ENCODE data around the gene BTBD17.

BTBD17 gene

DNA sequence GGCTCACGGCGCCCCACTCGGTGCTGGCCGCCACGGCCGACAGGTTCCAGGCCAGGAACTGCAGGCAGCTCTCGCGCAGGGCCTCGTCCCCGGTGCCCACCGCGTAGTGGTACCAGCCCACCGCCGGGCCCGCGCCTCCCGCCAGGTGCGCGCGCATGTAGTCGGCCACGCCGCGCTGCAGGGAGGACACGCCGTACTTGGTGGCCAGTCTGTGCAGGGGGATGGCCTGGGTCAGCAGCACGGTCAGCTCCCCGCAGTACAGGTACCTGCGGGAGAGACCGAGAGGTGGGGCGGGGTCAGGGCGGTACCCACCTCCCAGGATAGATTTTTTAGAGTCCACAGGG lies 4.2 kb downstream of the BTBD17 start:
- DNase-seq: no peak

DNA sequence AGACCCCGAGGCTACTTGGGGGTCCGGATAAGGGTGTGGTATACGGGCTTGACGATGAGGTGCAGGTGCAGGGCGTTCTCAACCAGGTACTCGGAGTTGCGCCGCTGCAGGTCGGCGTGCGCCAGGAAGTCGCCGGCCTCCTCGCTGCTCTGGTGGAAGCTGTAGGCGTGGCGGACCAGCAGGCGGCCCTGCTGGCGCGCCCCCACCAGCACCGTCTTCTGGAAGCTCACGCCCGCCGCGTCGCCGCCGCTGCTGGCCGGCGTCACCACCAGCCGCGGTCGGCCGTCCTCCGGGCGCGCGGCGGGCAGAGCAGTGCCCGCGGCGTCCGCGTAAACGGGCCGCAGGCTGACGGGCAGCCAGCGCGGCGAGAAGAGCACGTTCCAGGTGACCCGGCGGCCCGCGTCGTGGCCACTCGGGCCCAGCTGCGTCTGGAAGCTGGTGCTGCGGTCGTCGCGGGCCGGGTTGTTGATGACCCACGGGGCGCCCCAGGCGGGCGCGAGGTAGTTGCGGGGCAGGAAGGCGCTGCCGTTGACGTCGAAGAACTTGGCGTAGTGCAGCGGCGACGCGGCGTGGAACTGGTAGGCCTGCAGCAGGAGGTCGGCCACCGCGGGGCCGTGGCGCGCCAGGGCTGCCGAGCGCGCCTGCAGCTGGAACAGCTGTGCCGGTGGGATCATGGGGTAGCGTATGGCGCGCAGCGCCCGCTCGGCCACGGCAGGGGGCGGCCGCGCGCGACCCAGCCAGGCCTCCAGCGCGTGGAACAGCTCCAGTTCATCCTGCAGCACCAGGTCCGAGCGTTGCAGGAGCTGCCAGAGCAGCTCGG lies 4.8 kb downstream of the BTBD17 start:
- DNase-seq: no peak

DNA sequence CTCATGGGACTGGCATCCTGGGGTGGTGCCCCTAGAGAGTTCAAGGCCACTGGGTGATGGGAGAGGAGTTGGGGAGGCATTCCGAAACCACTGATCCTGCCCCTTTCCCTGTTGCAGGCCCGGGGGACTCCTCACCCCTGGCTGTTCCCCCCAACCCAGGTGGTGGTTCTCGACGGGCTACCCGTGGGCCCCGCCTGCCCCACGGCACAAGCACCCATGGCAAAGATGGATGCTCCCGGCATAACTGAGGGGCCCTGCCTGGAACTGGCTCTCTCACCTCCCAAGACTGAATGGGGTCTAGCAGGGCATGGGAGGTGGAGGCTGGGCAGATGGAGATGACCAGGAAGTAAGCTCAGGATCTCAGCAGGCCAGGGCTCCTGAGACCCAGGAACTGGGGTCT lies 6.6 kb downstream of the BTBD17 start:
- no peak for DNase-seq

DNA sequence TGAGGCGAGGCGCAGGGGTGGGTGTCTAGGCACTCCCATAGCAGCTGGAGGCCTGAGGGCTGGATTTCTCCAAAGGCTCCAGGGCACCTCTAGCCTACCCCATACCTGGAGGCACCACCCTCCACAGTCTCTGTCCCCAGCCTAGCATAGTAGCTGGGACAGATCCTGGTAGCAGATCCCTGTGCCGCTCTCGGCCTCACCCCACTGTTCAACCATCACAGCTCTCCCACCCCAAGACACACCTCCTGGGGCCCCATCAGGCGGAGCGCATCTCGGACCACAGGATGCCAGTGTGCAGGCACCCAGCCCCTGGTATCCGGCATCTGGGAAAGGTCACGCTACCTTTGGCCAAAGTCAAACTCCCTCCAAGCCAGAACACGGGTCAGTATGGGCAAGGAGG lies 7.1 kb downstream of the BTBD17 start:
- DNase-seq: no peak

DNA sequence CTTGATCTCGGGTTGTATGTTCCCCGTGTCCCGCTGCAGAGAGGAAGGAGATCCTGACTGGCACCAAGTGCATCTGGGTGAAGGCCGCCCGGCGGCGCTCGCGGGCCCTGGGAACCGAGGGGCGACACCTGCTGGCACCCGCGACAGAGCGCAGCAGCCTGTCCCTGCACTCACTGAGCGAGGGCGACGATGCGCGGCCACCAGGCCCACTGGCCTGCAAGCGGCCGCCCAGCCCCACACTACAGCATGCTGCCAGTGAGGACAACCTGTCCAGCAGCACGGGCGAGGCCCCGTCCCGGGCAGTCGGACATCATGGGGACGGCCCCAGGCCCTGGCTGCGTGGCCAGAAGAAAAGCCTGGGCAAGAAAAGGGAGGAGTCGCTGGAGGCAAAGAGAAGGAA lies 7.5 kb downstream of the BTBD17 start:
- DNase-seq: peak in 1 of 2 experiments; percentile 81

DNA sequence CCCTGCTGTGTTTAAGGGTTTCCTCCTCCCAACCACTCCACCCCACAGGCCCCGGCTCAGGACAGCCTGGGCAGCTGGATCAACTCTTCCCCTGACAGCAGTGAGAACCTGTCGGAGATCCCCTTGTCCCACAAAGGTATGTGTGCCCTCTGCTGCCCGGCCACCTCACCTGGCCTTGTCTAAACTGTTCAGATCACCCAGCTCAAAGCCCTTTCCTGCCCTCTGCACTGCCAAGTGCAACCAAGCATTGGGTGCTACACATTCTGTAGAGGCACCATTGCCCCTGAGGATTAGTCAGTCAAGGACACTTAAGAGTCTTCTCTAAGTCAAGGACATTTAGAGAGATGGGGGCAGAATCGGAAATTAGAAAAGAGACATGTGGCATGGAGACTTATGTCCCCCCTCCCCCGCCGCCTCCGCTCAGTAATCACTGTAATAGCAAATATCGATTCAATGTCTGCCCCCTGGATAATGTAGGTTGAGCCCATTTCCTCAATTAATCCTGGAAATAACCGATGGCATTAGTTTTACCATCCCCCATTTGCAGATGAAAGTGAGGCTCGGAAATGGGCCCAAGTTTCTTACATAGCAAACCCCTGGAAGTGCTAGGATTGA lies 8.1 kb downstream of the BTBD17 start:
- peak; percentile 97 to 99 for DNase-seq

DNA sequence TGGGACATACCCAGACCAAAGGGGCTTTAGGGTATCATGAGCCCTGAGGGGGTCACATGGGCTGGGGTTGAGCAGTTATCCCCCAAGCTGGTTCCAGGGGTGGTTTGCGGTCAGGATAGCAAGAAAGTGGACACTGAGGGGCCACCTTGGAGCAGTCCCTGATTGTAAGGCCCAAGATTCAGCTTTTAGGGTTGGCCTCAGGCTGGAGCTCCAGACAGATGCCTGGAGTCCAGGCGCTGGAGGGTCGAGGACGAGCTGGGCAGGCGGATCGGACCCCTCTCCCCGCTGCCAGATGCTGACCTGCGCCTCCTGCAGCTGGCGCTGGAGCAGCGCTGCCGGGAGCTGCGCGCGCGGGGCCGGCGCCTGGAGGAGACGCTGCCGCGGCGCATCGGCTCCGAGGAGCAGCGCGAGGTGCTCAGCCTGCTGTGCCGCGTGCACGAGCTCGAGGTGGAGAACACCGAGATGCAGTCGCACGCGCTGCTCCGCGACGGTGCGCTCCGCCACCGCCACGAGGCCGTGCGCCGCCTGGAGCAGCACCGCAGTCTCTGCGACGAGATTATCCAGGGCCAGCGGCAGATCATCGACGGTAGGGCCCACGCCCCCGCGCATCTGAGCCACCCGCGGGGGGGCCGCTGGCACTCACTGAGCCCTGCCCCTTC lies 10.0 kb downstream of the BTBD17 start:
- DNase-seq: no peak

DNA sequence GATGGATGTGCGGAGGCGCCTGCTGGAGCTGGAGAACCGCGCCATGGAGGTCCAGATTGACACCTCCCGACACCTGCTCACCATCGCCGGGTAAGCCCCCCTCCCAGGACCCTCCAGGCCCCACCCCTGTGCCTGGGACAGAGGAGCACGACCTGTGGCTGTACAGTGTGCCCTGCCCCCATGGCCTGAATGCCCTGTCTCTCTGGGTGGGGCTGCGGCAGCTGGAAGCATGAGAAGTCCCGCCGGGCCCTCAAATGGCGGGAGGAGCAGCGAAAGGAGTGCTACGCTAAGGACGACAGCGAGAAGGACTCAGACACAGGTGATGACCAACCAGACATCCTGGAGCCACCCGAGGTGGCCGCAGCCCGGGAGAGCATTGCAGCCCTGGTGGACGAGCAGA lies 11.2 kb downstream of the BTBD17 start:
- no peak for DNase-seq

DNA sequence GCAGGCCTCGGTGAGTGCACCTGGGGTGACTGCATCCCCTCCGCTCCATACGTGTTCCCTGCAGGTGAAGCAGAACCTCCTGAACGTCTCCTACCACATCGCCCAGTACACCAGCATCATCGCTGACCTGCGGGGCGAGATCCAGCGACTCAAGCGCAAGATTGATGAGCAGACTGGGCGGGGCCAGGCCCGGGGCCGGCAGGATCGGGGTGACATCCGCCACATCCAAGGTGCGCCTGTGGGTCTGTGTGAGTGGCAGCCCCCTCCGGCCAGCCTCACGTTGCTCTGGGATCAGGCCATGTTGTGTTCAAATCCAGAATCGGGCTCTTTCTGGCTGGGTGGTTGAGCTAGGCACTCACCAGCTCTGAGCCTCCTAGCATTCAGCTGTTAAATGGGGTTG lies 12.5 kb downstream of the BTBD17 start:
- DNase-seq: no peak

DNA sequence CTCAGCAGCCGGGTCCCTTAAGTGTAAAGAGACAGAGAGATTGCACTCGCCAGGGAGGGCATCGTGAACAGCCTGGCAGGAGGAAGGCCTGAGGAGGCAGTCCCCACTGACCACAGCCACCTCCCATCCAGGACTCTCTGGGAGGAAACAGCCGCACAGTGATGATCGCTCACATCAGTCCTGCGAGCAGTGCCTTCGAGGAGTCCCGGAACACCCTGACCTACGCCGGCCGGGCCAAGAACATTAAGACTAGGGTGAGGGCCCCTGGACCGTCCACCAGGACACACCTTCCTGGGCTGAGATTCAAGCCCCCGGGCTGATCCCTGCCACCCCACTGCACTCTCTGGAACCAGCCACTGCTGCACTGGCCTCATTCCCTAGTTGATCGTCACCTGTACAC lies 14.0 kb downstream of the BTBD17 start:
- no peak for DNase-seq

DNA sequence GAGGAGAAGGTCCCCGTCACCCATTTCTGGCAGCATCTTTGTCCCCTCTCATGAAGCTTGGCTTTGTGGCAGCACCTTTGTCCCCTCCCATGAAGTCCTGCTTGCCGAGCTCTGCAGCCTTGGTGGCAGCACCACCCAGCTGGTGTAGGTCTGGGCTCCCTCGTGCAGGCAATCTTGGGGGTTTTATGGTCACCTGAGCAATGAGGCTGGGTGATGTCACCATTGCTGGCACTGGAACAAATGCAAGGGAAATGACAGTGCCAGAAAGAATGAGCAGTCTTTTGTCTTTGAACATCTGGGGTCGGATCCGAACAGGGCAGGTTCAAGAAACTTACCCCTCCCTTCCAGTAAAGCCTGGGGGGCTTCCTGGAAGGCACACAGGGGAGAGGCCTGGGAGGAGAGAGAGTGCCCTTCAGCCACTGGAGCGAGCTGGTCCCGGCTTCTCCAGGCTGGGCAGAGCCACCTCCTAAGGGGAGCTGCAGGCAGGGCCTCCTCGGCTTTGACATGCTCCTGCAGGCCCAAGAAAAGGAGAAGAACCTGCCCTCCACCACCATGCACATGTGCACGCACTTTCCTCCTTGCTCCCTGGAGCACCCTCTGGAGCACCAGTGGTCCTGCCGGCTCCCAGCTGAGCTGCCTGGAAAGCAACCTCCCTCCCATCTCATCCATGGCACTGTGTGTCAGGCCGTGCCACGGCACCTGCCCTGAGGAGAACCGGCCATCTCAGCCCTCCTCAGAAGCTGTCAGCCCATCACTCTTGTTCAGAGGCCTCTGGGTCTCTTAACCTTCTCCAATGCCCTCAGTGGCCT lies 16.0 kb downstream of the BTBD17 start:
- no peak for DNase-seq

DNA sequence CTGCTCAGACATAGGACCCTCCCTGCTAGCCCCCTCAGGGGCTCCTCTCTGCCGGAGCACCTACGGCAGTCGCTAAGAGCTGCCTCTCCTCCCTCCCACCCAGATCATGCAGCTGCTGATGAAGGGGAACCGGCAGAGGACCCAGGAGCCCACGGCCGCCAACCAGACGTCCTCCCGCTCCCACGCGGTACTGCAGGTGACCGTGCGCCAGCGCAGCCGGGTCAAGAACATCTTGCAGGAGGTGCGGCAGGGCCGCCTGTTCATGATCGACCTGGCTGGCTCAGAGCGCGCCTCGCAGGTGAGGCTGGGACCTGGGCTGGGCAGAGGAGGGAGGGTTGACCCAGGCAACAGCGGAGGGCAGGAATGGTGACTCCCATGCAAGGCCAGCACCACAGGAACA lies 17.0 kb downstream of the BTBD17 start:
- no peak for DNase-seq

DNA sequence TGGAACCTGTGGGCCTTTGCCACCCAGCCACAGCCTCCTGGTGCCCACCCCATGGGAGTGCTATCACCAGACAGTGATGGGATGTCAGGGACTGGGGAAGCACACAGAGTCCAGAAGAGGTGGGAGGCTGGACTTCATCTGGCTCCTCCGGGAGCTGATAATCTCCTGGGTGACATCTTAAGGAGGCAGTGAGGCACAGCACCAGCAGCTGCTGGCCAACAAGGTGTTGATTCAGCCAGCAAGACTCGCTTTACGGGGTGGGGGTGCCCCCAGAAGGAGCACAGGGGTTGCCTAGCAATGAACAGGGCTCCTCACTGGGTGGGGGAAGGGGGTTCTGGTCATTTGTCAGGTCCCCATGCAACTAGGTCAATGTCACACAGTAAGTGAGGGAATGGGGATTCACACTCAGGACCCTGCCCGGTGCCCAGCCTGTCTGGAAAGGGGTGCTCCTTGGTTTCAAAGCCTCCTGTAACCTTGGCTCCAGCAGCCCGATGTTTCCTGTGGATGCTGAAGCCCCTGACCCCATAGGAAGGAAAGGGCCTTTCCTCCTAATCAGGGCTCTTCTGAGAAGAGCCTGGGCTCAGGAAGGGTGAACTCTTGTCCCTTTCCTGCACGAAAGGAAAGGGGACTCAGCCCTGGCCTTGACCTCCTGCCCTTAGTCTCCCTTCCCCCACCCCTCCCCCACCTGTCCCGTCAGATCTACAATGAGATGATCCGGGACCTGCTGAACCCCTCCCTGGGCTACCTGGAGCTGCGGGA lies 18.0 kb downstream of the BTBD17 start:
- DNase-seq: peak; percentile 90 to 99

DNA sequence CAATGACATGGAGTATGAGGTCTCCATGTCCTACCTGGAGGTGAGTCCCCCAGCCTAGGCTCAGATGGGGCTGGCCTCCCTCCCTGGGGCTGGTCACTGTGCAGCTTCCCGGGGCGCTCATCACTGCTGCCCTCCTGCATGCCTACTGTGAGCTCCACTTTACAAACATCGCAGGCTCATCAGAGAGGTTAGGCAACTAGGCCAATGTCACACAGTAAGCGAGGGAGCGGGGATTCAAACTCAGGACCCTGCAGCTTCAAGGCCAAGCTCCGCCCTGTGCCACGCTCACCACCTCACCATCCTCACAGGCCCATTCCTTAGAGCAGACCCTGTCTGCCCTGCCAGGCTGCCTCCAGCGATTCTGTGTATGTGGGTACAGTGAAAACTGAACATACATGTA lies 18.5 kb downstream of the BTBD17 start:
- DNase-seq: no peak

DNA sequence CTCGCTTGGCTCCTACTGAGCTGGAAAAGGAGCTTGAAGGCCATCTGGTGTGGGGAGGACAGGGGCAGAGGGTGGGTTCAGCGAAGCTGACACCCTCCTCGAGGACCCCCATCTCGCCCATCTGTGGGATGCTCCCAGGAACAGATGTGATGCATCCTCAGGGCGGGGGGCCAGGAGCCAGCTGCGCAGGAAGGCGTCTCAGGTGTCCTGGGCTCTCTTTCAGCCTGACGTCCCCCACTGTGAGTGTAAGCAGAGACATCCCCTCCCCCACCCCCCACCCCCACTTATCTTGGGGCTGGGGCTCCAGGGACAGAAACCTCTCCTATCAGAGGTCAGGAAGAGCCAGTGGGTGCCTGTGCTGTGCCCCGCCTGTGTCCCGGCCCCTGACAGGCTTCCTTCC lies 19.4 kb downstream of the BTBD17 start:
- DNase-seq: peak; percentile 100

DNA sequence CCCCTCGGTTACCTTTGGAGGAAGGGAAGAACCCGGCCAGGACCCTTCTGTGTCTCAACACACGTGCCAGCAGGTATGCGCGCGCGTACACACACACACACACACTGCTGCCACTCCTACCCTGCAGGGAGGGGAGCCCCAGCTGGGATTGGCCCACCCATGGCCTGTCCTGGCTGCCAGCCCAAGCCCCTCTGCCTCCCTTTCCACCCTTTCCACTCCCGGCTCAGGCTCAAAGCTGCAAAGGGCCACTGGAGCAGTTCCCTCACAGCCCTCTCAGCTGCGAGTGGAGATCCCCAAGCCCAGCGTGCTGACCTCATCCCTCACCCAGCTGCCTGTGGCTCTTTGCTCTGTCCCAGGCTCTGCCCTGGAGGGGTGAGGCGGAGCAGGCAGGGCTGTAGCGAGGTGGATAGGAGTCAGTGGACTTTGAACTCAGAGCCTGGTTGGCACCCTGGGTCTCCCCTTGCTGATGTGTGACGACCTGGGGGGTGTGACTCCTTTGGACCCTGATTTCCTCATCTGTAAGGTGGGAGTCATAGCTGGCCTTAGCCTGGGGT lies 21.1 kb downstream of the BTBD17 start:
- peak; percentile 47 to 63 for DNase-seq

DNA sequence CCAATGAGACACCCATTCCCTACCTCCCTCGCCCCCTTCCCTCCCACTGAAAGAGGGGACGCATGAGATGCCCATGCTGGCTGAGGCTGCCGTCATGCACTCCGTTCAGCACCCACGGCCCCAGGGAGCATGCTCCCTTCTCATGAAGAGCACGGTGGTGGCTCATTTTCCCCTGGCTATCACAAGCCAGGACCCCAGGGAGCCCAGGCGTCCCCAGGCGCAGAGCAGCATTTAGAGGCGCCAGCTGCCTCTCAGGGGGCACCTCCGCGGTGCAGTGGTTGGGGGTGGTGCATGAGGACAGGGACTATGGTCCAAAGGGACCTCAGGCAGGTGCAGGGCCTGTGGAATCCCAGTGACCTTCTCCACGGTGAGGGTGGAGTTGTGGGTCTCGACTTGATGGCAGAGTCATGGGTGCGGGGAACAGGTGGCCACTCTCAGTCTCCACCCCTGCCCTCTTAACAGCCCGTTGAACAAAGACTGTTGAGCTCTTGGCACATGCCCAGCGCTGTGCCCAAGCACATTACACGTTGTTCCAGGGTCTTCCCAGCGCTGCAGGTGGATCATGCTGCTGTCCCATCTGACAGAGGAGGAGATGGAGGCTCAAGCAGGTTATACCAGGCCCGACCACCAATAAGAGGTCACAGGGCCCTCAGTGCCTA lies 22.0 kb downstream of the BTBD17 start:
- DNase-seq: peak; percentile 75 to 89

DNA sequence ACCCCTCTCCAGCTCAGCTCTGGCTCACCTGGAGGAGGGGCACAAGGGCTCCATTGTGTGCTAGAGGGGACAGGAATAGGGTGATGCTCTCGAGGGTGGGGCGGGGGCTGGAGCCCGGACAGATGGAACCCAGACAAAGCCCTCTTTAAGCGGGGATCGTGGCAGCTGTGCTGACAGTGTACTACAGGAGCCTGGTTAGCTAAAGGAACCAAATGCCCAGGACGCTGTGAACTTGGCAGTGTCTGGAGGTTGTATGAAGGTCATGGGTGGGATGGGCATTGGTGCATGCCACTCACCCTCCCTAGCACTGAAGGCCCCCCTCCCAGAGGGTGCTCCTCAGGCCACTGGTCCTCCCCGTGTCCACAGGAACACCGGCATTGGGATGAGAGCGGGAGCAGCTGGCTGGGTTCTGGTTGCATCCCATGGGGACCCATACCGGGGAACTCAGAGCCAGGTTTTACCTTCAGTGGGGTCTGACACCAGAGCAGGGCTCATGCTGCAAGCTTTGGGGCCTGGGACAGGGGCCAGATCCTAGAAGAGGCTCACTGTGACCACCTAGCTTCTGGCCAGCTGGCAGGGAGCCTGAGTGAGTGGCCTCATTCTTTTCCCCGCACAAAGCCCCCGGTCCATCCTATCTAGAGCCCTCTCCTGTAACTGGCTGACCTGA lies 23.7 kb downstream of the BTBD17 start:
- peak; percentile 99 for DNase-seq

DNA sequence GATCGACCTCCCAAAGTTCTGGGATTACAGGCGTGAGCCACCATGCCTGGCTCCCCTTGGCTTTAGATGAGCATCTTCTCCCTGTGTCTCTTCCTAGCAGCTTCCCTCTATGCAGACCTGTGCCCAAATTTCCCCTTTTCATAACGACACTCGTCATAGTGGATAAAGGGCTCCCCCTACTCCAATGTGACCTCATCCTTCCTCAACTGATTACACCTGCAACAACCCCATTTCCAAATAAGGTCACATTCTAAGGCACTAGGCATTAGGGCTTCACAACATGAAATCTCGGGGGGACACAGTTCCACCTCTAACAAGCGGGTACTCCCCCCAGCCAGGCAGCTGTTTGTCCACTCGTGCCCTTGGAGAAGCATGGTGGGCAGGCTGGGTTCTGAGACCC lies 25.4 kb downstream of the BTBD17 start:
- DNase-seq: no peak

DNA sequence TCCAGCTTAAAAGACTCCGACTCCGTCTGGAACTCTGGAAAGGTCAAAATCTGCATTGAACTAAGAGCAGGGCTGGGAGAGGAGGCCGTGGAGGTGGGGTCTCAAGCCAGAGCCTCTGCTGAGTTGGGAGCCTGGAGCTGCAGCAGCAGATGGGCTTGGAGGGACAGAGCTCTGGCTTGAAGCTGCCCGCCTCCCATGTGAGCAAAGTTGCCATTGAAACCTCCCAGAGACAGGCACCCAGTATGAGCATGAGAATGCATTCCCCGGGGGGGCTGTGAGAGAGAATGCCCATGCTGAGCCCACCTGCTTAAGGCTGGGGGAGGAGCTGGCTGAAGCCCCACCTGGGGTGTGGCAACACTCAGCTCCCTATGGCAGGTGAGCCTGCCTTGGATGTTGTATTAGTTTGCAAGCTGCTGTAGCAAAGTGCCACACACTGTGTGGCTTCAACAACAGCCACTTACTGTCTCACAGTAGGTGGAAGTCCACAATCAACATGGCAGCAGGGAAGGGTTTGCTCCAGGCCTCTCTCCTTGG lies 26.1 kb downstream of the BTBD17 start:
- DNase-seq: peak in 1 of 2 experiments; percentile 58

Data from NCI-H524 (cell line).